WI38 (cell line): ENCODE data around the gene MARS1.

ENCODE experiments used
- H3K4me3 ChIP-seq: 2 replicates; pipeline ENCODE4 v1.5.1; 2011; ENCODE audit warnings: low read depth, mild to moderate bottlenecking, control low read depth, low read length
- TF ChIP-seq, protein P1 (sequence below): IDR thresholded peaks from 2 replicates; pipeline ENCODE4 v1.5.1; 2012; ENCODE audit warnings: low read depth, mild to moderate bottlenecking, control low read depth, low read length

Gene MARS1

GRCh38 chr12:57546438-57547287 lies 58.8 kb downstream of the MARS1 start, which contains the start of gene DCTN2:
Gene DCTN2, minus strand, starts transcription at chr12:57547192. Its CDS starts 129 bp downstream, at chr12:57547063.
- H3K4me3 ChIP-seq = peak within 1 kb of the TSS; percentile 79
- TF ChIP-seq, protein P1, sequence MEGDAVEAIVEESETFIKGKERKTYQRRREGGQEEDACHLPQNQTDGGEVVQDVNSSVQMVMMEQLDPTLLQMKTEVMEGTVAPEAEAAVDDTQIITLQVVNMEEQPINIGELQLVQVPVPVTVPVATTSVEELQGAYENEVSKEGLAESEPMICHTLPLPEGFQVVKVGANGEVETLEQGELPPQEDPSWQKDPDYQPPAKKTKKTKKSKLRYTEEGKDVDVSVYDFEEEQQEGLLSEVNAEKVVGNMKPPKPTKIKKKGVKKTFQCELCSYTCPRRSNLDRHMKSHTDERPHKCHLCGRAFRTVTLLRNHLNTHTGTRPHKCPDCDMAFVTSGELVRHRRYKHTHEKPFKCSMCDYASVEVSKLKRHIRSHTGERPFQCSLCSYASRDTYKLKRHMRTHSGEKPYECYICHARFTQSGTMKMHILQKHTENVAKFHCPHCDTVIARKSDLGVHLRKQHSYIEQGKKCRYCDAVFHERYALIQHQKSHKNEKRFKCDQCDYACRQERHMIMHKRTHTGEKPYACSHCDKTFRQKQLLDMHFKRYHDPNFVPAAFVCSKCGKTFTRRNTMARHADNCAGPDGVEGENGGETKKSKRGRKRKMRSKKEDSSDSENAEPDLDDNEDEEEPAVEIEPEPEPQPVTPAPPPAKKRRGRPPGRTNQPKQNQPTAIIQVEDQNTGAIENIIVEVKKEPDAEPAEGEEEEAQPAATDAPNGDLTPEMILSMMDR = no peak

GRCh38 chr12:57547288-57548012 lies 59.6 kb downstream of the MARS1 start:
- TF ChIP-seq, protein P1 = no peak
- H3K4me3 ChIP-seq = peak overlapping the region; percentile 79

GRCh38 chr12:57548013-57548315 lies 60.1 kb downstream of the MARS1 start:
- TF ChIP-seq, protein P1 = no peak
- H3K4me3 ChIP-seq = no peak overlapping the region

GRCh38 chr12:57548488-57548887 lies 60.6 kb downstream of the MARS1 start:
- TF ChIP-seq, protein P1 = no peak
- H3K4me3 ChIP-seq = no peak overlapping the region

- peak overlapping the region; percentile 50 for H3K4me3 ChIP-seq
- TF ChIP-seq, protein P1 = no peak
Observed at GRCh38 chr12:57549203-57549908, 61.5 kb downstream of the MARS1 start.

DNA sequence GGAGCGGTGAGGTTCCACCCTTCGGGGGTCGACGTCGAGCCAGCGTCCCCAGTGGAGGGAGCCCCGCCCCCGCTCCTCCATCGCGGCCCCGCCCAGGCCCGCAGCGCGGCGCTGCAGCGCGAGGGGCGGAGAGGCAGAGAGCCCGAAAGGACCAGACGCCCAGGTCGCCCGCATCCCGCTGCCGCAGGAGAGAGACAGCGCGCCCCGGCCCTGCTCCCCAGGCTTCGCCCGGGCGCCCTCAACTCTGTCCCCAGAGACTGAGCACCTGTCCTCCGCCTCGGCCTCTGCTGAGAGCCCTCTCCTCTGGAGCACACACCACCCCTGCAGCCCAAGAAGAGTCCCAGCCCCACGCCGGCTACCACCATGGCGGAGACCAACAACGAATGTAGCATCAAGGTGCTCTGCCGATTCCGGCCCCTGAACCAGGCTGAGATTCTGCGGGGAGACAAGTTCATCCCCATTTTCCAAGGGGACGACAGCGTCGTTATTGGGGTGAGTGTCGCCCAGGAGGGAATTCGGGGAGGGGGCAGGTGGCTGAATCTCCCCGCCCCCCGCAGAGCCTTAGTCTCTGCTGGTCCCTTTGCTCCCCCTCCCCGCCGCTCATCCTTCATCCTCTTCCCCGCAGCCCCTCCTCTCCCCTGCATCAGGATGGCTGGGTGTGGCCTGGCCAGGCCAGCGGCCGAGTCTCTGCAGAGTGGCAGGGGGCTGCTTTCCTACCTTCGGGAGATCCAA lies 62.2 kb downstream of the MARS1 start, which contains the start of gene KIF5A:
Gene KIF5A, plus strand, starts transcription at position 136 of the 732 bp plus-strand sequence. Its CDS starts 228 bp downstream, at position 364.
- H3K4me3 ChIP-seq = peak within 1 kb of the TSS; percentile 50
- TF ChIP-seq, protein P1 = no peak
